ENCODE data around the gene PAM. TPM values are rescaled to one million over a fixed set of nuclear protein-coding genes. Genes with fewer than 3 reads are reported as not detected.

PAM gene
- total RNA-seq, 5 donors from 2014 or later (not counting 1 experiment from before 2014, with no cell fraction given) = 17.5 to 29.2 (median 23.3) TPM

DNA sequence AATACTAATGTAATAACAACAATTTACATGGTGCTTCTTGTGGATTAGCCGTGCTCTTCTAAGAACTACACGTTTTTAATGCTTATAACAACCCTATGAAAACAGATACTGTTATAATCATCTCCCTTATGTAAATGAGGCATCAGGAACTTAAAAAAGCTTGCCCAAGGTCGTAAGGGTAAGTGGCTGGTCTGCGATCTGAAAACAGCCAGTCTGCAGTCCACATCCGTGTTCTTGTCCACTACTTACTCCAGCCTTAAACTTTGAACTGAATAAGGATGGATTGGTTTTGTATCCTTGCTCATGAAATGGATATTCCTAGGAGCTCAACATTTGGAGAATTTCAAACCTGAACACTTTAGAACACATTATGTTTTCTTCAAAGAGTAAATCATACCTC lies 26.7 kb downstream of the PAM start:
- peaks cover 14% of the 10 kb centered on the region for H3K36me3 Mint-ChIP-seq
- no peak overlapping the region for H3K4me3 ChIP-seq (ENCODE audit: control insufficient read depth in 1 of 2, extremely low read depth in 1 of 2, low read length in 1 of 2)
- no peaks in the 10 kb centered on the region for H3K27me3 ChIP-seq (replicated peaks in 1 of 2; ENCODE audit: control insufficient read depth in 2 of 2, extremely low read depth in 1 of 2, insufficient read depth in 2 of 2, low read length in 1 of 2)
- H3K27ac Mint-ChIP-seq = no peak overlapping the region
- peaks cover 10 to 24% (median 20%) of the 10 kb centered on the region in 3 donors for H3K4me1 Mint-ChIP-seq
- no CpG with 5 or more reads among the region's 5 CpGs for WGBS (ENCODE audit: insufficient coverage)
- H3K36me3 ChIP-seq (ENCODE audit: control insufficient read depth in 2 of 2, extremely low read depth in 1 of 2, insufficient read depth in 1 of 2, low read length in 1 of 2) = no peaks in the 10 kb centered on the region
- no peak overlapping the region for H3K4me3 Mint-ChIP-seq
- no peak overlapping the region for H3K27ac ChIP-seq (ENCODE audit: low read length)
- ChIA-PET POLR2A (interaction anchor here in 1 of 2 donors (0.6 to 0.7 kb wide), 2 partner anchors 344 to 364 kb away, joined by 4 to 5 read pairs; no protein-coding TSS in a partner anchor), CTCF (interaction anchor here (0.6 to 3.6 kb wide), 9 partner anchors 10 to 360 kb away, joined by 3 to 28 read pairs (median 4); partner anchors contain the start of gene PAM (in 1 of the 2))
- ATAC-seq (replicated peaks in 1 of 4) (no peak), DNase-seq (no peak)
- peaks cover 0 to 3% of the 10 kb centered on the region in 2 donors for H3K27me3 Mint-ChIP-seq
- no peaks in the 10 kb centered on the region for H3K9me3 ChIP-seq
- H3K9me3 Mint-ChIP-seq = no peaks in the 10 kb centered on the region
- H3K4me1 ChIP-seq (ENCODE audit: control insufficient read depth in 1 of 2, extremely low read depth in 1 of 2, insufficient read depth in 2 of 2, low read length in 2 of 2) = no peaks in the 10 kb centered on the region

DNA sequence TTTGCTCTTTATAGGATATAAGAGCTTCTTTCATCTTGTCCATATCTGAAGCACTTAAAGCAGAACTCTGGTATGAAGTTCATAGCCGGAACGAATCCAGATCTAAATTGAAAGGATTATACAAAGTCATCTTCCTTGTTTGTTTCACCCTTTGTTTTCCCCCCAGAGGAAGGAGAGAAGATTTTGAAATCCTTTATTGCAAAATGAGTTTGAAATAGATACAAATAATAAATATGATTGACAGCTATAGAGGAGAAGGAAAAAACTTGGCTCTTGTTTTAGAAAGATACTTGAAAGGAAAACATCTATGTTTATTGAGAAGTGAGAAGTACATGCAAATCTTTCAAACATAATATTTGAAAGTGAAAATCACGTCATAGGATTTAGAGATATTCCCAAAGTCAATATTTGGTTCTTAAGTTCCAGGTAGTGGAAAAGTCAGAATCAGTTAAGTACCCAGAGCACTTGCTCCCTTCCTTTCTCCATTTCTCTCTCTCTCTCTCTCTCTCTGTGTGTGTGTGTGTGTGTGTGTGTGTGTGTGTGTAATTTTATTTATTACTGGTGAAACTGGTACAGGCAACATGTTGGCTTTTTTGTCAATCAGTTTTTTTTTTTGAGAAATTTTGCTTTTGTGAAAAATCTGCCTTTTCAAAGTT lies 27.2 kb downstream of the PAM start:
- H3K4me3 Mint-ChIP-seq = no peak overlapping the region
- POLR2A ChIA-PET = interaction anchor here (0.6 to 0.7 kb wide), 4 partner anchors 23 to 486 kb away, joined by 3 to 5 read pairs (median 4); no protein-coding TSS in a partner anchor
- no peak overlapping the region for H3K27ac Mint-ChIP-seq
- H3K4me1 ChIP-seq (ENCODE audit: control insufficient read depth in 1 of 2, extremely low read depth in 1 of 2, insufficient read depth in 2 of 2, low read length in 2 of 2) = no peaks in the 10 kb centered on the region
- CTCF ChIA-PET = interaction anchor here (0.8 to 3.6 kb wide), 7 partner anchors 17 to 360 kb away, joined by 3 to 28 read pairs (median 5); partner anchors contain the start of gene PAM (in 1 of the 2)
- no peaks in the 10 kb centered on the region for H3K9me3 Mint-ChIP-seq
- H3K27me3 Mint-ChIP-seq = peaks cover 0 to 3% of the 10 kb centered on the region in 2 donors
- no peaks in the 10 kb centered on the region for H3K27me3 ChIP-seq (replicated peaks in 1 of 2; ENCODE audit: control insufficient read depth in 2 of 2, extremely low read depth in 1 of 2, insufficient read depth in 2 of 2, low read length in 1 of 2)
- no peak overlapping the region for H3K4me3 ChIP-seq (ENCODE audit: control insufficient read depth in 1 of 2, extremely low read depth in 1 of 2, low read length in 1 of 2)
- H3K27ac ChIP-seq (ENCODE audit: low read length) = no peak overlapping the region
- H3K36me3 ChIP-seq (ENCODE audit: control insufficient read depth in 2 of 2, extremely low read depth in 1 of 2, insufficient read depth in 1 of 2, low read length in 1 of 2) = no peaks in the 10 kb centered on the region
- no peaks in the 10 kb centered on the region for H3K9me3 ChIP-seq
- H3K36me3 Mint-ChIP-seq = peaks cover 14% of the 10 kb centered on the region
- peaks cover 10 to 22% (median 20%) of the 10 kb centered on the region in 3 donors for H3K4me1 Mint-ChIP-seq
- no CpG with 5 or more reads among the region's 3 CpGs for WGBS (ENCODE audit: insufficient coverage)
- DNase-seq (no peak), ATAC-seq (replicated peaks in 1 of 4) (no peak)

DNA sequence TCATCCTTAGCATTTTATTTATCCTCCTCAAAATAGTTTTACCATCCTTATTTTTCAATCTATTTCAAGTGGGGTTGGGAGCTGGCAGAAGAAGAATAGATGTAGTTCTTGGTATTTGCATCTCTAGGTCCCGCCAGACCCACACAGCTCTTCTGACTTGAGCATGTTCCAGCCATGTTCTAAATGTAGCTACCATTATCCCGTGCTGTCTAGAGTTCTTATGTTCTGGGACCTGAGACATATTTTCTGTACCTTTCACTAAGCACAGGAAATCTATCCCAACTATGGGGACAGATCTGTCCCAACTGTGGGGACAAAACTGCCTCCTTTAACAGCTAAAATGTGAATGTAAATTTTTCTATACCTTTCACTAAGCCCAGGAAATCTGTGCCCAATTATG lies 32.0 kb downstream of the PAM start:
- Histone ChIP-seq H3K9me3 (no peaks in the 10 kb centered on the region), H3K36me3 (ENCODE audit: control insufficient read depth in 2 of 2, extremely low read depth in 1 of 2, insufficient read depth in 1 of 2, low read length in 1 of 2) (no peaks in the 10 kb centered on the region), H3K4me1 (ENCODE audit: control insufficient read depth in 1 of 2, extremely low read depth in 1 of 2, insufficient read depth in 2 of 2, low read length in 2 of 2) (no peaks in the 10 kb centered on the region), H3K27ac (ENCODE audit: low read length) (no peak overlapping the region), H3K4me3 (ENCODE audit: control insufficient read depth in 1 of 2, extremely low read depth in 1 of 2, low read length in 1 of 2) (no peak overlapping the region), H3K27me3 (replicated peaks in 1 of 2; ENCODE audit: control insufficient read depth in 2 of 2, extremely low read depth in 1 of 2, insufficient read depth in 2 of 2, low read length in 1 of 2) (no peaks in the 10 kb centered on the region)
- Mint-ChIP-seq H3K9me3 (no peaks in the 10 kb centered on the region), H3K4me1 (peaks cover 0 to 7% (median 4%) of the 10 kb centered on the region in 3 donors), H3K36me3 (peaks cover 14% of the 10 kb centered on the region), H3K4me3 (no peak overlapping the region), H3K27ac (no peak overlapping the region), H3K27me3 (peaks cover 0 to 3% of the 10 kb centered on the region in 2 donors)
- ChIA-PET POLR2A (no interaction called here), CTCF (interaction anchor here in 1 of 2 donors (0.6 to 1.5 kb wide), 2 partner anchors 352 to 483 kb away, joined by 3 to 4 read pairs; no protein-coding TSS in a partner anchor)
- DNase-seq (no peak), ATAC-seq (replicated peaks in 1 of 4) (no peak)
- WGBS (ENCODE audit: insufficient coverage) = 100% methylated on average over 1 of the region's 2 CpGs

DNA sequence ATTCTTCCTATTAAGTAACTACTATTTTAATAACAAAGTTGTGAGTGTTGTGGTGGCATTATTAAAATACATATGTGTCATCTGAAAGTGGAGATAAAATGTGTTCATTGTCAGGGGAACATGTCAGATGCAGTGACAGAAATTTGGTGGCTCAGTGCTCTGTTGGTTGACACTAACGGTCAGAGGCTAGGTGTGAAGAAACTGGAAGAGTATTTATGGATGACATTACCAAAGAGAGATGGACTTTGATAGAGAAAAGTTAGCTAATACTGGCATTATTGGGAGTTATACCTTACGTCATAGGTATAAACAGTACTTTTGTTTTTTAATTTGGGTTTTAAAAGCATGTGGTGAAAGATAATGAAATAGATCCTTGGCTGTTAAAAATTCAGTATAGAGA lies 33.7 kb downstream of the PAM start:
- Mint-ChIP-seq H3K27ac (no peak overlapping the region), H3K27me3 (peaks cover 0 to 3% of the 10 kb centered on the region in 2 donors), H3K36me3 (peaks cover 10% of the 10 kb centered on the region), H3K4me3 (no peak overlapping the region), H3K9me3 (no peaks in the 10 kb centered on the region), H3K4me1 (peaks cover 0 to 15% (median 9%) of the 10 kb centered on the region in 3 donors)
- no peaks in the 10 kb centered on the region for H3K4me1 ChIP-seq (ENCODE audit: control insufficient read depth in 1 of 2, extremely low read depth in 1 of 2, insufficient read depth in 2 of 2, low read length in 2 of 2)
- ChIA-PET POLR2A (no interaction called here), CTCF (interaction anchor here in 1 of 2 donors (0.9 kb wide), 1 partner anchor 24 kb away, joined by 3 read pairs; no protein-coding TSS in a partner anchor)
- H3K27ac ChIP-seq (ENCODE audit: low read length) = no peak overlapping the region
- H3K27me3 ChIP-seq (replicated peaks in 1 of 2; ENCODE audit: control insufficient read depth in 2 of 2, extremely low read depth in 1 of 2, insufficient read depth in 2 of 2, low read length in 1 of 2) = no peaks in the 10 kb centered on the region
- 78% methylated on average over 1 of the region's 2 CpGs for WGBS (ENCODE audit: insufficient coverage)
- H3K4me3 ChIP-seq (ENCODE audit: control insufficient read depth in 1 of 2, extremely low read depth in 1 of 2, low read length in 1 of 2) = no peak overlapping the region
- DNase-seq = no peak
- H3K36me3 ChIP-seq (ENCODE audit: control insufficient read depth in 2 of 2, extremely low read depth in 1 of 2, insufficient read depth in 1 of 2, low read length in 1 of 2) = no peaks in the 10 kb centered on the region
- no peaks in the 10 kb centered on the region for H3K9me3 ChIP-seq
- no peak for ATAC-seq (replicated peaks in 1 of 4)

DNA sequence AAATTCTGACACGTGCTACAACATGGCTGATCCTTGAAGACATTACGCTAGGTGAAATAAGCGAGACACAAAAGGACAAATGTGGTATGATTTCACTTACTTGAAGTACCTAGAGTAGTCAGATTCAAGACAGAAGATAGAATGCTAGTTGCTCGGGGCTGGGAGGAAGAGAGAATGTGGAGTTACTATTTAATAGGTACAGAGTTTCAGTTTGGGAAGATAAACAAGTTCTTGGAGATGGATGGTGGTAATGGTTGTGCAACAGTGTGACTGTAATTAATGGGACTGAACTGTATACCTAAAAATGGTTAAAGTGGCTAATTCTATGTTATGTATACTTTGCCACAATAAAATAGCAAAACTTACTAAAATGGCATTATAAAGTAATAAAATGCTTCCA lies 34.4 kb downstream of the PAM start:
- ATAC-seq (replicated peaks in 1 of 4) (no peak), DNase-seq (no peak)
- Mint-ChIP-seq H3K27ac (no peak overlapping the region), H3K36me3 (peaks cover 5% of the 10 kb centered on the region), H3K9me3 (no peaks in the 10 kb centered on the region), H3K4me1 (peaks cover 0 to 15% (median 9%) of the 10 kb centered on the region in 3 donors), H3K27me3 (no peaks in the 10 kb centered on the region), H3K4me3 (no peak overlapping the region)
- H3K4me3 ChIP-seq (ENCODE audit: control insufficient read depth in 1 of 2, extremely low read depth in 1 of 2, low read length in 1 of 2) = no peak overlapping the region
- H3K27me3 ChIP-seq (replicated peaks in 1 of 2; ENCODE audit: control insufficient read depth in 2 of 2, extremely low read depth in 1 of 2, insufficient read depth in 2 of 2, low read length in 1 of 2) = no peaks in the 10 kb centered on the region
- no peak overlapping the region for H3K27ac ChIP-seq (ENCODE audit: low read length)
- ChIA-PET CTCF (interaction anchor here (0.9 to 1.6 kb wide), 2 partner anchors 10 to 25 kb away, joined by 3 to 4 read pairs; no protein-coding TSS in a partner anchor), POLR2A (no interaction called here)
- no peaks in the 10 kb centered on the region for H3K36me3 ChIP-seq (ENCODE audit: control insufficient read depth in 2 of 2, extremely low read depth in 1 of 2, insufficient read depth in 1 of 2, low read length in 1 of 2)
- WGBS (ENCODE audit: insufficient coverage) = 95% methylated on average over 3 of the region's 4 CpGs
- H3K9me3 ChIP-seq = no peaks in the 10 kb centered on the region
- H3K4me1 ChIP-seq (ENCODE audit: control insufficient read depth in 1 of 2, extremely low read depth in 1 of 2, insufficient read depth in 2 of 2, low read length in 2 of 2) = no peaks in the 10 kb centered on the region

DNA sequence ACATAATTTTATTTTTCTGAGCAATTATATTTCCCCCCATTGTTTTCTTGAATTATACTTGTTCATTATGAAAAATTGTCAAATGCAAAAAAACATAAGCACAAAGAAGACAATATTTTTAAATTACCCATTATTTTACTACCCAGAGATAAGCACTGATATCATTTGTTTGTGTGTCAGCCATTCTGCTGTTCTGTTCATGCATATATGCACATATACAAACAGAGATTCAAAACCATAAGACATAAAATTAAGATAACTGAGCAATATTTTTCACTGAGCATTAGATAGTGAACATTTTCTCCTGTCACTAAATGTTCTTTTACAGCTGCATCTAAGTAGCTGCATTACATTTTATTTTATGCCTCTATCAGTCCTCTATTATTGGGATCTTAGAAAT lies 35.6 kb downstream of the PAM start:
- H3K27me3 ChIP-seq (replicated peaks in 1 of 2; ENCODE audit: control insufficient read depth in 2 of 2, extremely low read depth in 1 of 2, insufficient read depth in 2 of 2, low read length in 1 of 2) = no peaks in the 10 kb centered on the region
- Mint-ChIP-seq H3K9me3 (no peaks in the 10 kb centered on the region), H3K27ac (no peak overlapping the region), H3K27me3 (no peaks in the 10 kb centered on the region), H3K4me1 (peaks cover 0 to 12% (median 11%) of the 10 kb centered on the region in 3 donors), H3K36me3 (no peaks in the 10 kb centered on the region), H3K4me3 (no peak overlapping the region)
- ATAC-seq (replicated peaks in 1 of 4) = no peak
- DNase-seq = no peak
- H3K4me1 ChIP-seq (ENCODE audit: control insufficient read depth in 1 of 2, extremely low read depth in 1 of 2, insufficient read depth in 2 of 2, low read length in 2 of 2) = no peaks in the 10 kb centered on the region
- ChIA-PET CTCF (interaction anchor here in 1 of 2 donors (0.9 to 1.6 kb wide), 2 partner anchors 12 to 109 kb away, joined by 3 to 4 read pairs; no protein-coding TSS in a partner anchor), POLR2A (no interaction called here)
- no peak overlapping the region for H3K27ac ChIP-seq (ENCODE audit: low read length)
- no peaks in the 10 kb centered on the region for H3K9me3 ChIP-seq
- H3K36me3 ChIP-seq (ENCODE audit: control insufficient read depth in 2 of 2, extremely low read depth in 1 of 2, insufficient read depth in 1 of 2, low read length in 1 of 2) = no peaks in the 10 kb centered on the region
- H3K4me3 ChIP-seq (ENCODE audit: control insufficient read depth in 1 of 2, extremely low read depth in 1 of 2, low read length in 1 of 2) = no peak overlapping the region

Measured in T-cell (primary cell).